Stimulated activated CD8-positive, alpha-beta memory T cell treated with anti-CD3 and anti-CD28 coated beads, Interleukin-4, amount 100 ng/mL, for 48 hours (primary cell): Measurements from ENCODE around the gene INTS4.
"Not testable (repeated sequence)": the region's sequence is repeated elsewhere in the genome, so short reads cannot be mapped to it uniquely, and the experiment has no call there.

Experiments used
- DNase-seq: peaks from one replicate; pipeline ENCODE4 v3.0.0-alpha.2; 2020

Gene INTS4

GRCh38 chr11:77874206-77874605, 120.3 kb downstream of the INTS4 start:
- no peak for DNase-seq

GRCh38 chr11:77873345-77873744, 121.1 kb downstream of the INTS4 start:
- DNase-seq = no peak

- DNase-seq = no peak
Measured at GRCh38 chr11:77871855-77872254, 122.6 kb downstream of the INTS4 start.

GRCh38 chr11:77868744-77869143, 125.7 kb downstream of the INTS4 start:
- no peak for DNase-seq

GRCh38 chr11:77866336-77866735, 128.1 kb downstream of the INTS4 start:
- no peak for DNase-seq

- no peak for DNase-seq
Measured at GRCh38 chr11:77865805-77866204, 128.7 kb downstream of the INTS4 start.

GRCh38 chr11:77861444-77861843, 133.0 kb downstream of the INTS4 start:
- not testable (repeated sequence) for DNase-seq

- not testable (repeated sequence) for DNase-seq
Measured at GRCh38 chr11:77857906-77858457, 136.5 kb downstream of the INTS4 start.

- no peak for DNase-seq
Measured at GRCh38 chr11:77854838-77855237, 139.6 kb downstream of the INTS4 start.

- DNase-seq = no peak
Measured at GRCh38 chr11:77851503-77851902, 143.0 kb downstream of the INTS4 start.

GRCh38 chr11:77843700-77844099, 150.8 kb downstream of the INTS4 start:
- not testable (repeated sequence) for DNase-seq

GRCh38 chr11:77842441-77843121, 151.9 kb downstream of the INTS4 start:
- no peak for DNase-seq

- no peak for DNase-seq
Measured at GRCh38 chr11:77833302-77833701, 161.2 kb downstream of the INTS4 start.

- no peak for DNase-seq
Measured at GRCh38 chr11:77828926-77829325, 165.5 kb downstream of the INTS4 start.
